Measurements from ENCODE around the gene CAMK2A.

Gene CAMK2A

GRCh38 chr5:150214289-150214688 lies 75.3 kb downstream of the CAMK2A start:
- TF ChIP-seq CTCF (IDR thresholded peaks at IDR 0.05; ENCODE audit: borderline replicate concordance, insufficient read depth, low read depth, low read length), result no peak

GRCh38 chr5:150213530-150213929 lies 76.0 kb downstream of the CAMK2A start:
- no peak overlapping the region for H3K4me3 ChIP-seq (ENCODE audit: low read depth, low read length)
- no peak for TF ChIP-seq CTCF (IDR thresholded peaks at IDR 0.05; ENCODE audit: borderline replicate concordance, insufficient read depth, low read depth, low read length)

More at GRCh38 chr5:150214289-150214688, 75.3 kb downstream of the CAMK2A start:
- no peak overlapping the region for H3K4me3 ChIP-seq (ENCODE audit: low read depth, low read length)

DNA sequence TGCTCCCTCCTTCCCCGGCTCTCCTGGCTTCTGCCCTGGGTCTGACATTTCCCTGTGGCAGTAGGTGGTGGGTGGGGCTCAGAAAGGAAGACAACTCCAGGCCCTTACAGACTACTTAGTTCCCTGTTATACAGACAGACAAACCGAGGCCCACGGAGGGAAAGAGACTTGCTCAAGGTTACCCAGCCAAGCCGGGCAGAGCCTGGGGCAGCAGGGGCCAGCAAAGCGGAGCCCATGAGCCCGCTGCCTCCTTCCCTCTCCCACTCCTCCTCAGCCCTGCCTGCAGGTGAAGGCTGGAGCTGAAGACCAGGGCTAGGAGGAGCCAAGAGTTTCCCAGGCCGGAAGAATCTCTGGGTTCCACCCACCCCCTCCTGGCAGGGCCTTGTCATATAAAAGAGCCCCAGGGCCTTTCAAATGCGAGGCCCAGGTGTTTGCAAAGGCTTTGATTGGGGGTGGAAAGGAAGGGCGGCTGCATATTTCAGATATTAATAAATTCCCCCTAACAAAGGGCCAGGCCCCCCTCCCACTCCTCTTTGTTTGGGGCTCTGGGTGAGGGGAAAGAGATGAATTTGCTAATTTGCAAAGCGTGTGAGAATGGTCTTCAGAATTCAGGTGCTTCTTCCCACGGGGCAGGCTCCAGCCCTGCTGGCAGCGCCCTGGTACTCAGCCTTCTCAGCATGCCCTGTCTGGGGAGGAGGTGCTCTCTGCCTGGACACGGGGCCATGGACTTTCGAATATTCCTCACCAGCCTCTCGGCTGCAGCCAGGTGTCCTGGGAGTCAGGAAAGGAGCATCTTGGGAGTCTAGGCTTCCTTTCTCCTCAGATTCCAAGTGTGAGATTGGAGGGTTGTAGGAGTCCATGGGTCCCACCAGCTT lies 78.2 kb downstream of the CAMK2A start:
- H3K4me3 ChIP-seq (ENCODE audit: low read depth, low read length), result no peak overlapping the region
- no peak for TF ChIP-seq CTCF (IDR thresholded peaks at IDR 0.05; ENCODE audit: borderline replicate concordance, insufficient read depth, low read depth, low read length)

DNA sequence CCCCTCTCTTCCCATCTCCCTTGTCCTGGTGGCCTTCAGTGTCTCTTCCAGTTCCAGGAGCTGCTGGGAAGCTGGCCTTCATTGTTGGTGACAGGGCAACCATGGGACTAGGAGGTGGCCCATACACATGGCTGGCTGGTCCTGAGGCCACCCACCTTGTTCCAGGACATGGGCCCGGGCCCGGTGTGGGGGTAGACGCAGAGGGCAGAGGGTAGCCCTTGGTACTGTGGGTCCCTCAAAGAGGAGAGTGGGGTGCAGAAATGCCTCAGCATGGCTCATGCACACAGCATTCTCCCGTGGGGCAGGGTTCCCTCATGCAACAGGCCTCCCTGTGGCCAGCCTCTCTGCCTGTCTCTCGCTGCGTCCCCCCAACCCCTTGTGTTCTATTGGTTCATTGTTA lies 78.9 kb downstream of the CAMK2A start:
- no peak overlapping the region for H3K4me3 ChIP-seq (ENCODE audit: low read depth, low read length)
- TF ChIP-seq CTCF (IDR thresholded peaks at IDR 0.05; ENCODE audit: borderline replicate concordance, insufficient read depth, low read depth, low read length), result no peak

- no peak for TF ChIP-seq CTCF (IDR thresholded peaks at IDR 0.05; ENCODE audit: borderline replicate concordance, insufficient read depth, low read depth, low read length)
- no peak overlapping the region for H3K4me3 ChIP-seq (ENCODE audit: low read depth, low read length)
Observed at GRCh38 chr5:150209099-150209635, 80.4 kb downstream of the CAMK2A start.

DNA sequence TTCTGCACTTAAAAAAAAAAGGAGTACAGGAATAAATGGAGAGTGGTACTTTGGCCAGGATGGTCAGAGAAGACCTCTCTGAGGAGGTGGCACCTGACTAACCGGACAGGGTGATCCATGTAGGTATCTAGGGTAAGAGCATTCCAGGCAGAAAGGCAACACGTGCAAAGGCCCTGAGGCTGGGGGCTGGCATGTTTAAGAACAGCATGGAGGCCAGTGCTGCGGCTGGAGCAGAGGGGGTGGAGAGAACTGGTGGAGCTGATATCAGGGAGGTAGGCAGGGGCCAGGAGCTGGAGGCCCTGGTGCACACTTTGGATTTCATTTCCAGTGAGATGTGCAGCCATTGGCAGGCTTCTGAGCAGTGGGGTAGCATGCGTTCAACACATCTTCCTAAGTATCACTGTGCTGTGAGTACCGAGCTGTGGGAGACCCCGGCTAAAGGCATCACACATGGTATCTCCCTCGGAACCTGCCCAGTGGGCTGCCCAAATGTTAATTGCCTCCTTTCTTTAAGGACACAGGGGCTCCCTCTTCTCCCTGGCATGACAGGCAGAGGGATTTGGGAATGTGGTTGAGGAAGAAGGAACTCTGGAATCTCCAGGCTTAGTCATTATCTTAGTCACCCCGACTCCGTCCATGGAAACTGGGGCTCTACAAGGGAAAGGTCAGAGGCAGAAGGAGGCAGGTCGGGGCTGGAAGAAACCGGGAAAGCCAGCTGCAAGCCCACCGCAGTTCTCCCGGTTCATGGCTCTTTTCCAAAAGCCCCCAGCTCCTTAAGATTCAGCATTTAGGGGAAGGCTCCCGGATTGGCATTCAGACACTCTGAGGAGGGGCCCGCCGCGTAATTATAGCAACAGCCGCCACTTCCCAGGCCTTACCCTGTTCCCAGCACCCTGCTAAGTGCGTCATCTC lies 81.1 kb downstream of the CAMK2A start:
- TF ChIP-seq CTCF (IDR thresholded peaks at IDR 0.05; ENCODE audit: borderline replicate concordance, insufficient read depth, low read depth, low read length), result no peak
- no peak overlapping the region for H3K4me3 ChIP-seq (ENCODE audit: low read depth, low read length)

Measured in GM12875 (cell line).